RWPE2 (cell line): Measurements from ENCODE around the gene NSMF.

Experiments
- ATAC-seq: fragments of 200-7000 bp; cut with Tn5 transposase; 3 replicates; pipeline ENCODE4 v1.9.1; 2021; ENCODE audit warnings: low read depth
- DNase-seq: peaks from one replicate; pipeline ENCODE4 v3.0.0-alpha.2; 2020; ENCODE audit warnings: low spot score
- H3K27ac ChIP-seq: fragments of 450-650 bp; 2 replicates; pipeline ENCODE4 v1.5.1; 2017; ENCODE audit warnings: mild to moderate bottlenecking; ENCODE audit not compliant: poor library complexity, severe bottlenecking
- H3K27me3 ChIP-seq: fragments of 250-450 bp; sonication (Bioruptor Pico); 2 replicates; pipeline ENCODE4 v1.5.1; 2021; ENCODE audit warnings: mild to moderate bottlenecking, moderate library complexity; ENCODE audit not compliant: insufficient read depth, poor library complexity, severe bottlenecking
- H3K36me3 ChIP-seq: fragments of 250-450 bp; sonication (Bioruptor Pico); 2 replicates; pipeline ENCODE4 v1.5.1; 2020; ENCODE audit warnings: low read depth, mild to moderate bottlenecking, moderate library complexity
- H3K4me1 ChIP-seq: fragments of 250-450 bp; sonication (Bioruptor Pico); 2 replicates; pipeline ENCODE4 v1.5.1; 2021; ENCODE audit warnings: mild to moderate bottlenecking, moderate library complexity; ENCODE audit not compliant: insufficient read depth, poor library complexity, severe bottlenecking
- H3K4me3 ChIP-seq: fragments of 250-450 bp; sonication (Bioruptor Pico); 2 replicates; pipeline ENCODE4 v1.5.1; 2021; ENCODE audit warnings: mild to moderate bottlenecking, moderate library complexity; ENCODE audit not compliant: severe bottlenecking
- H3K9me3 ChIP-seq: fragments of 250-450 bp; sonication (Bioruptor Pico); 2 replicates; pipeline ENCODE4 v1.5.1; 2021; ENCODE audit warnings: mild to moderate bottlenecking, moderate library complexity; ENCODE audit not compliant: severe bottlenecking
- CTCF ChIP-seq: fragments of 450-650 bp; IDR thresholded peaks from one replicate; pipeline ENCODE4 v1.5.1; 2017; ENCODE audit warnings: mild to moderate bottlenecking, moderate library complexity; ENCODE audit not compliant: poor library complexity, severe bottlenecking

NSMF gene

GRCh38 chr9:137435980-137436760, 23.0 kb downstream of the NSMF start:
- H3K4me1 ChIP-seq, result peaks cover 10% of the 10 kb centered on the region
- H3K4me3 ChIP-seq, result no peak overlapping the region
- peak; percentile 89 for ATAC-seq
- H3K9me3 ChIP-seq, result no peaks in the 10 kb centered on the region
- DNase-seq, result peak; percentile 86
- H3K27me3 ChIP-seq, result no peaks in the 10 kb centered on the region
- no peak overlapping the region for H3K27ac ChIP-seq
- H3K36me3 ChIP-seq, result no peaks in the 10 kb centered on the region
- no peak for TF ChIP-seq CTCF

GRCh38 chr9:137435381-137435891, 23.7 kb downstream of the NSMF start:
- no peak for TF ChIP-seq CTCF
- H3K4me3 ChIP-seq, result no peak overlapping the region
- H3K9me3 ChIP-seq, result no peaks in the 10 kb centered on the region
- no peak overlapping the region for H3K27ac ChIP-seq
- no peak for ATAC-seq
- H3K4me1 ChIP-seq, result peaks cover 10% of the 10 kb centered on the region
- peak; percentile 52 for DNase-seq
- no peaks in the 10 kb centered on the region for H3K27me3 ChIP-seq
- no peaks in the 10 kb centered on the region for H3K36me3 ChIP-seq

GRCh38 chr9:137434498-137435380, 24.4 kb downstream of the NSMF start:
- TF ChIP-seq CTCF, result no peak
- ATAC-seq (no peak), DNase-seq (peak; percentile 61)
- no peak overlapping the region for H3K27ac ChIP-seq
- H3K9me3 ChIP-seq, result no peaks in the 10 kb centered on the region
- H3K36me3 ChIP-seq, result no peaks in the 10 kb centered on the region
- H3K27me3 ChIP-seq, result no peaks in the 10 kb centered on the region
- H3K4me1 ChIP-seq, result peaks cover 10% of the 10 kb centered on the region
- H3K4me3 ChIP-seq, result no peak overlapping the region

GRCh38 chr9:137433916-137434431, 25.2 kb downstream of the NSMF start:
- ATAC-seq (no peak), DNase-seq (no peak)
- Histone ChIP-seq H3K27ac (no peak overlapping the region), H3K36me3 (no peaks in the 10 kb centered on the region), H3K4me1 (peaks cover 10% of the 10 kb centered on the region), H3K4me3 (no peak overlapping the region), H3K27me3 (no peaks in the 10 kb centered on the region), H3K9me3 (no peaks in the 10 kb centered on the region)
- no peak for TF ChIP-seq CTCF
